ENCODE results near the gene GRIK1.

The GRIK1 gene

GRCh38 chr21:29684106-29684505 lies 255.7 kb downstream of the GRIK1 start:
- no peaks in the 10 kb centered on the region for H3K27me3 ChIP-seq (ENCODE audit: insufficient read depth, low read length, poor library complexity, severe bottlenecking)
- no peaks in the 10 kb centered on the region for H3F3A ChIP-seq (ENCODE audit: low read depth)
- H3K4me2 ChIP-seq (ENCODE audit: low read depth, low read length, poor library complexity, severe bottlenecking), result no peak overlapping the region
- H3K9ac ChIP-seq (ENCODE audit: low read depth, low read length, poor library complexity, severe bottlenecking), result no peak overlapping the region
- no peaks in the 10 kb centered on the region for H4K20me1 ChIP-seq (ENCODE audit: insufficient read depth, low read length, poor library complexity, severe bottlenecking)
- H3K4me3 ChIP-seq (ENCODE audit: low read length, poor library complexity, severe bottlenecking), result no peak overlapping the region
- H3K9me2 ChIP-seq (replicated peaks; ENCODE audit: low read depth, low read length), result no peaks in the 10 kb centered on the region
- H3K9me3 ChIP-seq (ENCODE audit: insufficient read depth, low read depth, low read length), result no peaks in the 10 kb centered on the region
- H3K79me2 ChIP-seq (ENCODE audit: insufficient read depth, low read length), result no peaks in the 10 kb centered on the region
- no peaks in the 10 kb centered on the region for H3K36me3 ChIP-seq (ENCODE audit: insufficient read depth, low read length)
- H3K4me1 ChIP-seq (ENCODE audit: insufficient read depth, low read length, poor library complexity, severe bottlenecking), result no peaks in the 10 kb centered on the region
- TF ChIP-seq EZH2phosphoT487 (IDR thresholded peaks at IDR 0.05; ENCODE audit: borderline replicate concordance), result no peak
- TF ChIP-seq CTCF (conservative IDR thresholded peaks at IDR 0.05; ENCODE audit: low read length), result no peak
- H2AFZ ChIP-seq (ENCODE audit: low read length), result no peak overlapping the region

- no peaks in the 10 kb centered on the region for H4K20me1 ChIP-seq (ENCODE audit: insufficient read depth, low read length, poor library complexity, severe bottlenecking)
- no peaks in the 10 kb centered on the region for H3F3A ChIP-seq (ENCODE audit: low read depth)
- H3K27me3 ChIP-seq (ENCODE audit: insufficient read depth, low read length, poor library complexity, severe bottlenecking), result no peaks in the 10 kb centered on the region
- no peaks in the 10 kb centered on the region for H3K9me2 ChIP-seq (replicated peaks; ENCODE audit: low read depth, low read length)
- no peaks in the 10 kb centered on the region for H3K36me3 ChIP-seq (ENCODE audit: insufficient read depth, low read length)
- no peaks in the 10 kb centered on the region for H3K79me2 ChIP-seq (ENCODE audit: insufficient read depth, low read length)
- H3K4me2 ChIP-seq (ENCODE audit: low read depth, low read length, poor library complexity, severe bottlenecking), result no peak overlapping the region
- H3K9me3 ChIP-seq (ENCODE audit: insufficient read depth, low read depth, low read length), result no peaks in the 10 kb centered on the region
- no peak for TF ChIP-seq EZH2phosphoT487 (IDR thresholded peaks at IDR 0.05; ENCODE audit: borderline replicate concordance)
- no peak for TF ChIP-seq CTCF (conservative IDR thresholded peaks at IDR 0.05; ENCODE audit: low read length)
- H3K9ac ChIP-seq (ENCODE audit: low read depth, low read length, poor library complexity, severe bottlenecking), result no peak overlapping the region
- no peaks in the 10 kb centered on the region for H3K4me1 ChIP-seq (ENCODE audit: insufficient read depth, low read length, poor library complexity, severe bottlenecking)
- H2AFZ ChIP-seq (ENCODE audit: low read length), result no peak overlapping the region
- H3K4me3 ChIP-seq (ENCODE audit: low read length, poor library complexity, severe bottlenecking), result no peak overlapping the region
Measured at GRCh38 chr21:29682800-29683199, 257.0 kb downstream of the GRIK1 start.

- no peak overlapping the region for H3K4me3 ChIP-seq (ENCODE audit: low read length, poor library complexity, severe bottlenecking)
- H3K9me3 ChIP-seq (ENCODE audit: insufficient read depth, low read depth, low read length), result no peaks in the 10 kb centered on the region
- no peak for TF ChIP-seq EZH2phosphoT487 (IDR thresholded peaks at IDR 0.05; ENCODE audit: borderline replicate concordance)
- no peak for TF ChIP-seq CTCF (conservative IDR thresholded peaks at IDR 0.05; ENCODE audit: low read length)
- no peaks in the 10 kb centered on the region for H3K27me3 ChIP-seq (ENCODE audit: insufficient read depth, low read length, poor library complexity, severe bottlenecking)
- no peak overlapping the region for H3K9ac ChIP-seq (ENCODE audit: low read depth, low read length, poor library complexity, severe bottlenecking)
- no peak overlapping the region for H3K4me2 ChIP-seq (ENCODE audit: low read depth, low read length, poor library complexity, severe bottlenecking)
- no peaks in the 10 kb centered on the region for H3K36me3 ChIP-seq (ENCODE audit: insufficient read depth, low read length)
- no peaks in the 10 kb centered on the region for H3K9me2 ChIP-seq (replicated peaks; ENCODE audit: low read depth, low read length)
- no peaks in the 10 kb centered on the region for H4K20me1 ChIP-seq (ENCODE audit: insufficient read depth, low read length, poor library complexity, severe bottlenecking)
- no peaks in the 10 kb centered on the region for H3K4me1 ChIP-seq (ENCODE audit: insufficient read depth, low read length, poor library complexity, severe bottlenecking)
- H3K79me2 ChIP-seq (ENCODE audit: insufficient read depth, low read length), result no peaks in the 10 kb centered on the region
- H2AFZ ChIP-seq (ENCODE audit: low read length), result no peak overlapping the region
- H3F3A ChIP-seq (ENCODE audit: low read depth), result no peaks in the 10 kb centered on the region
Measured at GRCh38 chr21:29680273-29680672, 259.5 kb downstream of the GRIK1 start.

Measured in Loucy (cell line).